Natural killer cell treated with Interleukin-12 subunit alpha and Interleukin-12 subunit beta and Interleukin-15 and Interleukin-18, amount 100 ng/mL, for 72 hours (primary cell): ENCODE data around the gene TOR4A. TPM values are rescaled to one million over a fixed set of nuclear protein-coding genes. Genes with fewer than 3 reads are reported as not detected.

Experiments used
- ATAC-seq, 2 donors: fragments of 150-1000 bp; cut with Tn5 transposase in 1 of 2; sonication (Bioruptor Pico), chemical (Tn5 transposase) in 1 of 2; 2 replicates each; pipeline ENCODE4 v1.10.0; 2021
- DNase-seq: peaks from one replicate; pipeline ENCODE4 v3.0.0; 2022; ENCODE audit warnings: low spot score
- H3K27ac Mint-ChIP-seq, 2 donors: 1 replicate in 1 of 2; 2 replicates in 1 of 2; pipeline ENCODE4 v1.8.0; 2022; ENCODE audit warnings: mixed read lengths in 2 of 2, mild to moderate bottlenecking in 1 of 2, moderate library complexity in 1 of 2
- H3K27me3 Mint-ChIP-seq, 2 donors: 1 replicate in 1 of 2; 2 replicates in 1 of 2; pipeline ENCODE4 v1.8.0; 2022; ENCODE audit warnings: mixed read lengths in 2 of 2
- H3K36me3 Mint-ChIP-seq: one replicate; pipeline ENCODE4 v1.8.0; 2022; ENCODE audit warnings: mixed read lengths
- H3K4me1 Mint-ChIP-seq, 2 donors: 1 replicate in 1 of 2; 2 replicates in 1 of 2; pipeline ENCODE4 v1.8.0; 2022; ENCODE audit warnings: low read depth in 2 of 2, mixed read lengths in 2 of 2, mild to moderate bottlenecking in 1 of 2
- H3K4me3 Mint-ChIP-seq: one replicate; pipeline ENCODE4 v1.8.0; 2022; ENCODE audit warnings: mixed read lengths
- H3K9me3 Mint-ChIP-seq: 2 replicates; pipeline ENCODE4 v1.8.0; 2022; ENCODE audit warnings: mixed read lengths
- total RNA-seq, 2 donors: library from RNA; stranded (reverse); gene quantifications; one replicate each; pipeline ENCODE4 v1.2.3, GENCODE V29; 2022

TOR4A gene
- 10 to 100 TPM; 31.1 to 38.4 TPM for total RNA-seq

DNA sequence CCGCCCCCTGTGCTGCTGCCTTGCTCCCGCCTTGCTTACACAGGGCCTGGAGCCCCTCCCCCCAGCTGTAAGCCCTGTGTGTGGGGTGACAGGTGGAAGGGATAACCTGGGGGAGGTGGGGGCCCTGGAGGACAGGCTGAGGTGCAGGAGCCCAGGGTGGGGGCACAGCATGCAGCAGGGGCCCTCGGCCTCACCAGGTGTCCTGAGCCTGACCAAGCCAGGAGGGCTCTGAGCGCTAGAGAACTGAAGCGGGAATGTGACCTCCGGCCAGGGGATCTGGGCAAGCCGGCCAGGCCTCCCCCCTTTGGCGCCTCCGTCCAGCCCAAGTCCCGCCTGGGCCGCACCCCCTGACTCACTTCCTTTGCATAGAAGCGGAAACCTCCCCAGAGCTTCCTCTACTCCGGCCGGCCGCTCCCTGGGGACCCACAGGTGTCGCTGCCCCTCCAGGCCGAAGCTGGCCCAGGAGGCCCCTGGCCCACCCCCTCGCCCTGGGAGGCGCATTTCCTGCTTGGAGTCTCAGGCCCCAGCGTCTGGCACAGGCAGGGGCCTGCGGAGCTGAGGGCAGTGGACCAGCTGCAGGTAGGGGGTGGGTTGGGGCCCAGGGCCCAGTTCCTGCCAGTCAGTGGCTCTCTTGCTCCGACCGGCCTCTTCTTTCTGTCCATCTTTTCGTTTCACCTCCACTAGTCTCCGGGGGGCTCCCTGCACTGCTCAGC, at the start of gene TOR4A:
Gene TOR4A, plus strand, starts transcription at position 398 of the 713 bp plus-strand sequence. CDS start 964 bp downstream, outside the sequence.
- peak within 1 kb of the TSS; percentile 84 to 92 for H3K27ac Mint-ChIP-seq
- H3K4me3 Mint-ChIP-seq = peak within 1 kb of the TSS; percentile 91
- DNase-seq = peak; percentile 85
- peaks cover 2% of the 10 kb centered on the region for H3K36me3 Mint-ChIP-seq
- H3K27me3 Mint-ChIP-seq = no peaks in the 10 kb centered on the region
- peak; percentile 87 to 88 for ATAC-seq
- H3K4me1 Mint-ChIP-seq = peaks cover 14 to 19% of the 10 kb centered on the region in 2 donors
- H3K9me3 Mint-ChIP-seq = no peaks in the 10 kb centered on the region

DNA sequence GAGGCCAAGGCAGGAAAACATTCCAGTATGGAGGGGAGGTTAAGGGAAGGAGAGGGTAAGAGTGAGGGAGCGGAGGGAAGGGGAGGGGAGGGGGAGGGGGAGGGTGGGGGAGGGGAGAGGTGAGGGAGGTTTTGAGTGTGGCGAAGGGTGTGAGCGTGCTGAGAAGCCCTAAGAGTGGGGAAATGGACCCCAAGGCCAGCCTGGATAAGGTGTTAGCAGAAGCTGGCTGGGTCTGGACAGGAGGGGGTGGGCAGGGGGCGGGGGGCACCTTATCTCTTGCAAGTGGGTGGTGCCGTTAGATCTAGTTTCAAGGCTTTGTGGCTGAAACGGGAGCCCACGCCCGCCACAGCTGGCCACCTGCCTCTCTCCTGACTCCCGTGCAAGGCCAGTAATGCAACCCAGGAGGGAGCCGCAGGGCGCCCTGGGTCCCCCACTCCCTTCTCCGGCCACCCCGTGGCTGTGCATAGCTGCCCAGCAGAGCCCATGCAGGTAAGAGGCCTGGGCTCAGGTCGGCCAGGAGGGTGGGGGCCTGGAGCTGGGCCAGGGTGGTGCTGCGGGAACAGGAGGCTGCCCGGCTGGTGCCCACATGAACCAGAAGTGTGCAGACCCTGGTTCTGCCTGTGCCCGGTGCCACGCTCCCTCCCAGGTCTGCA, 49.5 kb upstream of the TOR4A start:
- no peak for DNase-seq
- no peak for ATAC-seq
- Mint-ChIP-seq H3K36me3 (no peaks in the 10 kb centered on the region), H3K27me3 (peaks cover 3 to 7% of the 10 kb centered on the region in 2 donors), H3K9me3 (no peaks in the 10 kb centered on the region), H3K27ac (no peak overlapping the region), H3K4me3 (no peak overlapping the region), H3K4me1 (peaks cover 4 to 5% of the 10 kb centered on the region in 2 donors)

DNA sequence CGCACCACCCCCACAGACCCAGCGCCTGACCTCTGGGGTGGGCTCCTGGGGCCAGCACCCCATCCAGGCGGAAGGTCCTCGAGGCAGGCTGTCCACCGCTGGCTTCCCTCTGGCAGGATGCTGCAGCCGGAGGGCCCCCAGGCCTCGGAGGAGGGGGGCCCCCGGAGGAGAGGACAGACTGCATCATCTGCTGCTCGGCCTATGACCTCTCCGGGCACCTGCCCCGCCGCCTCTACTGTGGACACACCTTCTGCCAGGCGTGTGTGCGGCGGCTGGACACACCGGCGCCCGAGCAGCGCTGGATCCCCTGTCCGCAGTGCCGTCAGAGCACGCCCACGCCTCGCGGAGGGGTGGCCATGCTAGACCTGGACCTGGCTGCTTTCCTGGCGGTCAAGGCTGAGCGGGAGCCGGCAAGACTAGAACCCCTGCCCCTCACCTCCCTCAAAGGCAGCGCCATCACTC, 49.0 kb upstream of the TOR4A start:
- no peak overlapping the region for H3K4me3 Mint-ChIP-seq
- DNase-seq = no peak
- peaks cover 3 to 5% of the 10 kb centered on the region in 2 donors for H3K4me1 Mint-ChIP-seq
- H3K9me3 Mint-ChIP-seq = no peaks in the 10 kb centered on the region
- H3K36me3 Mint-ChIP-seq = no peaks in the 10 kb centered on the region
- peaks cover 3 to 7% of the 10 kb centered on the region in 2 donors for H3K27me3 Mint-ChIP-seq
- no peak overlapping the region for H3K27ac Mint-ChIP-seq
- ATAC-seq = no peak

DNA sequence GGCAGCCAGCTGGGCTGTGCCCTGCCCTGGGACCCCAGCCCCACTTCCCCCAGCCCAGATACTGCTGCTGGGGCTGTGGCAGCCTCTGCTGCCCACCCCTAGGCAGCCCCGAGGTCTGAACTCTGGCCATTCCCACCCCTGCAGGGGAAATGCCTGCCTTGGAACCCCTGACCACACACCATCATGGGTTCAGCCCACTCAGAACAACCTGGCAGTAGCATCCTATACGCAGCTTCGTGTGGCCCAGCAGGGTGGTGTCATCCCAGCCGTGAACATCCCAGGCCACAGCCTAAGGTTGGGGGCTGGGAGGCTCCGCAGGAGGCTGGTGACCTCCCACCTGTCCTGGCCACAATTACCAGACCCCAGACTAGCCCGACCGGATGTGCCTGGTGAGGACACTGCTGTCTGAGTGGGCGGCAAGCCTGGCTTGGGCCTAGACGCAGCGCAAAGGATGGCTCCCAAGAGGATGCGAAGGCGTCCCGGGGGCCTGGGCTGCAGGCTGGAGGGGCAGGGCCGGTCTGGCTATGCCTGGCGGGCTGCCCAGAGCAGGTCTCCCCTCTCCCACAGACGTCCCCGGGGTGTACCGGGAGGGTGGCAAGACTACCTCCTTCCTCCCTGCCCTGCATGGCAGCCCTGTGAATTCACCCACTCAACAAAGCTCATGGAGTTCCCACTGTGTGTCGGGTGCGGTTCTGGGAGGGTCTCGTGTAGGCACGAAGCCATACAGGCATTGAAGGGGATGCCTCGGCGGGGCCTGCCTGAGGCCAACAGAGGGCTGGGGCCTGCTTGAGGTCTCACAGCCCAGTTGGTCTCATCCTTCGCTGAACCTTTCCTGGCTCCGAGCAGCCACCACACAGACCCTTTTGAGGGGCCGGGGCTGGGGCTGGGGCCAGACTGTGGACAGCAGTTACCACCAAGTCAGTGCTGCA, 48.3 kb upstream of the TOR4A start:
- H3K4me3 Mint-ChIP-seq = no peak overlapping the region
- peaks cover 3 to 5% of the 10 kb centered on the region in 2 donors for H3K4me1 Mint-ChIP-seq
- no peaks in the 10 kb centered on the region for H3K9me3 Mint-ChIP-seq
- ATAC-seq (no peak), DNase-seq (no peak)
- no peak overlapping the region for H3K27ac Mint-ChIP-seq
- H3K36me3 Mint-ChIP-seq = no peaks in the 10 kb centered on the region
- H3K27me3 Mint-ChIP-seq = peaks cover 3 to 7% of the 10 kb centered on the region in 2 donors

DNA sequence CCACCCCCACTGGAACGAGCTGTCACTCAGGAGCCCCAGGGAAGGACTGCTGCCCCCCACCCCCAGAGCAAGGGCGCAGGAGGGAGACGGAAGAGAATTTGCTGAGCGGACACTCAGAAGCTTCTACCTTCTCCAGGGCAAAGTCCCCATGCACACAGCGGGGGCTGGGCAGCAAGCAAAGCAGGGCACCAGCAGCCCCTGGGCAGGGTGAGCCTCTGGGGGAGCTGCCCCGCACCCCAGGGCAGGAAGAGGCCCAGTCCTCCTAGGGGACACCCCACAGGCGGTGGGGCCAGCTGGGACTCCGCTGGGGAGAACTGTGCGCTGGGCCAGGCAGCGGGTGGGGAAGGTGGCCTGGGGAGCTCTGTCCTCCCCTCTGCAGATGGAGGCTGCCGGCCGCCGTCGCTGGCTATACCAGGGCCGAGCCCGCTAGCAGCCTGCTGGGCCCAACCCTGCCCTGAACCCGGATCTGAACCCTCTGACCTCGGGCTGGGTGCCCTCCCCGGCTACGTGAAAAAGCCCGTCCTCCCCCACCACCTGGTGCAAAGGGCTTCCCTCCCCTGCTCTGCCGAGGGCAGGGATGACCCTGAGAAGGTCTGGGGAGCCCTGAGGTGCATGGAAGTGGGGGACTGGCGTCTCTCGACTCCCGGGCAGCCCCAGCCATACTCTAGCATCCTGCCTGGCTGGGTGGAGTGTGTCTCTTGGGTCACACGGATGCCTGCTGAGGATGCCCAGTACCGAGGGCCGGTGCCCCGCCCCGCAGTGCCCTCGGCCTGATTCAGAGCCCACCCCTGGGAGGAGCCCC, 47.4 kb upstream of the TOR4A start:
- Mint-ChIP-seq H3K36me3 (no peaks in the 10 kb centered on the region), H3K4me3 (no peak overlapping the region), H3K27me3 (peaks cover 6 to 7% of the 10 kb centered on the region in 2 donors), H3K9me3 (no peaks in the 10 kb centered on the region), H3K27ac (no peak overlapping the region), H3K4me1 (peaks cover 3 to 5% of the 10 kb centered on the region in 2 donors)
- ATAC-seq (no peak), DNase-seq (no peak)

DNA sequence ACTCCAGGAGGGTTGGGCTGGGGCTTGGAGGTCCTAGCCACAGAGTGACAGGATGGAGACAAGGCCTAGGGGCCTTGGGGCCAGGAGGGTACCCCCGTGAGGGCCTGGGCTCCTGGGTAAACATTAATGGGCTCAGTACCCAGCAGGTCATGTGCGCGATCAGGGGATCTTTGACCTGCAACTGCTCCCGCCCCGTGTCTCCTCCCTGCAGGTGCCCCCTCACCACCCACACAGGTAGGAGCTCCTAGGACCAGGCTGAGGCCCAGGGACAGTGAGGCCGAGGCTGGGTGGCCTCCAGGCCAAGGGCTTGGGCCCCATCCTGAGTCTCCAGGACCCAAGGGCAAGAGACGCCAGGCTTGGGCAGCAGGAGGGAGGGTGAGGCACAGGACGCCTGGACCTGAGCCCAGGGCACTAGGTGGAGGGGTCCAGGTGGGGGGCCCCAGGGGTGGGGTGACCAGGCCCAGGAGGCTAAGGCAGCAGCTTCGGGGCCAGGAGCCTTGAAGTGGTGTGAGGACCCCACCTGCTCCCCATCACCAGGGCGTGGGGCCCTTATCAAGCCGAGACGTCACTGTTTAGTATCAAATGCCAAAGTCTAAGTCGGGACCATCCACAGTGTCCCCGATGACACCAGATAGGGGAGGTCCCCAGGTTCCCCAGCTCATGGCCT, 46.7 kb upstream of the TOR4A start, which contains the start of gene SLC34A3:
Gene SLC34A3, plus strand, starts transcription at position 197 of the 667 bp plus-strand sequence. CDS start 802 bp downstream, outside the sequence.
- ATAC-seq = no peak
- Mint-ChIP-seq H3K9me3 (no peaks in the 10 kb centered on the region), H3K4me3 (no peak within 1 kb of the TSS), H3K36me3 (no peaks in the 10 kb centered on the region), H3K4me1 (peaks cover 3 to 5% of the 10 kb centered on the region in 2 donors), H3K27ac (no peak within 1 kb of the TSS), H3K27me3 (peaks cover 7 to 9% of the 10 kb centered on the region in 2 donors)
- no peak for DNase-seq

DNA sequence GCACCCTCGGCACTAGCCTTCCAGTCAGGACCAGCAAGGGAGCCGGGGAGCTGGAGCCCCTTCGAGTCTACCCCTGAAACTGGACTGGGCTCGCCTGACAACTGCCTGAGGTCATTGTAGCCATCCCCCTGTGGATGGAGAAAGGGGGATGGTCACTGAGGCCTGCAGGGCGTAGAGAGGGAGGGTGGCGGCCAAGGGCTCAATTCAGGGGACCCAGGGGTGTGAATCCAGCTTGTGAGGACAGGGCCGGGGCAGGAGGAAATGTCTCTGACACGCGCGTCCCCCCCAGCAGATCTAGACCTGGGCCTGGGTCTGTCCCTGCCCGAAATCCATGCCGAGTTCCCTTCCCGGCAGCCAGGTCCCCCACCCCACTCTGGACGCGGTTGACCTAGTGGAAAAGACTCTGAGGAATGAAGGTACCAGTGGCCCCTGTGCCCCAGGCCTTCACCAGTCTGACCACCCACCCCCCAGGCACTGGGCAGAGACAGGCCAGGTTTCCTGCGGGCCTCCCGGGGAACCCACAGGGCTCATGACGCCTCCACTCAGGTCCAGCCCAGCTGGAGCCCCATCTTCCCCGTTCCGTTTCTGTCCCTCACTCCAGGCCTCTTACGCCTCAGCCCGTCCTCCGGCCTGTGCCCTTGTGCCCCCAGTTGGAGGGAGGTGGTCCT, 46.0 kb upstream of the TOR4A start:
- no peaks in the 10 kb centered on the region for H3K36me3 Mint-ChIP-seq
- H3K27ac Mint-ChIP-seq = no peak overlapping the region
- no peak for ATAC-seq
- no peak for DNase-seq
- peaks cover 3 to 5% of the 10 kb centered on the region in 2 donors for H3K4me1 Mint-ChIP-seq
- H3K4me3 Mint-ChIP-seq = no peak overlapping the region
- peaks cover 7 to 9% of the 10 kb centered on the region in 2 donors for H3K27me3 Mint-ChIP-seq
- H3K9me3 Mint-ChIP-seq = no peaks in the 10 kb centered on the region

DNA sequence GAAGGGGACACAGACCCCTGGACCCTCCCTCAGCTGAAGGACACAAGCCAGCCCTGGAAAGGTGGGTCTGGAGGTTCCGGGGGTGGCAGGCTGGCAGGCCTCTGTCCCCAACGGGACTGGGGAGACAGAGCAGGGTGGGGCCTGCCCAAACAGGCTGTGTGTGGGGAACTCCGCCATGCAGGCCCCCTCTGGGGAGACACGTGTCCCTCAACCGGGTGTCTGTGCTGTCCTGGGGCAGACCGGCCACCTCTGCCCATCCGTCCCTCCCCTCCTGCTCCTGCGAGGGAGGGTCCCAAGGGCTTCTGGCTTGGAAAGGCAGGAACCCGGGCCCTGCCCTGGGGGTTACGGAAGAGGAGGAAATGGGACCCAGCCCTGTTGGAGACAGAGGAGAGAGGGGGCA, 45.4 kb upstream of the TOR4A start:
- H3K27me3 Mint-ChIP-seq = peaks cover 7 to 9% of the 10 kb centered on the region in 2 donors
- no peaks in the 10 kb centered on the region for H3K9me3 Mint-ChIP-seq
- no peak overlapping the region for H3K4me3 Mint-ChIP-seq
- peaks cover 3 to 5% of the 10 kb centered on the region in 2 donors for H3K4me1 Mint-ChIP-seq
- H3K27ac Mint-ChIP-seq = no peak overlapping the region
- no peaks in the 10 kb centered on the region for H3K36me3 Mint-ChIP-seq
- no peak for DNase-seq
- no peak for ATAC-seq

DNA sequence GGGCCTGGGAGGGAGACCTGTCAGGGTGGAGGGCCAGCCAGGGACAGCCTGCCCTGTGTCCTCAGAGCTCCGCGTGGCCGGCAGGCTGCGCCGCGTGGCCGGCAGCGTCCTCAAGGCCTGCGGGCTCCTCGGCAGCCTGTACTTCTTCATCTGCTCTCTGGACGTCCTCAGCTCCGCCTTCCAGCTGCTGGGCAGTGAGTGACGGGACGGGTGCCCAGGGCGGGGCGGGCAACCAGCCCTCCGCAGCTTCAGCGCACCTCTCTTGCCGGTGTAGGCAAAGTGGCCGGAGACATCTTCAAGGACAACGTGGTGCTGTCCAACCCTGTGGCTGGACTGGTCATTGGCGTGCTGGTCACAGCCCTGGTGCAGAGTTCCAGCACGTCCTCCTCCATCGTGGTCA, 45.0 kb upstream of the TOR4A start:
- DNase-seq = no peak
- Mint-ChIP-seq H3K4me3 (no peak overlapping the region), H3K9me3 (no peaks in the 10 kb centered on the region), H3K27ac (no peak overlapping the region), H3K36me3 (no peaks in the 10 kb centered on the region), H3K4me1 (peaks cover 2 to 3% of the 10 kb centered on the region in 2 donors), H3K27me3 (peaks cover 4 to 9% of the 10 kb centered on the region in 2 donors)
- no peak for ATAC-seq

DNA sequence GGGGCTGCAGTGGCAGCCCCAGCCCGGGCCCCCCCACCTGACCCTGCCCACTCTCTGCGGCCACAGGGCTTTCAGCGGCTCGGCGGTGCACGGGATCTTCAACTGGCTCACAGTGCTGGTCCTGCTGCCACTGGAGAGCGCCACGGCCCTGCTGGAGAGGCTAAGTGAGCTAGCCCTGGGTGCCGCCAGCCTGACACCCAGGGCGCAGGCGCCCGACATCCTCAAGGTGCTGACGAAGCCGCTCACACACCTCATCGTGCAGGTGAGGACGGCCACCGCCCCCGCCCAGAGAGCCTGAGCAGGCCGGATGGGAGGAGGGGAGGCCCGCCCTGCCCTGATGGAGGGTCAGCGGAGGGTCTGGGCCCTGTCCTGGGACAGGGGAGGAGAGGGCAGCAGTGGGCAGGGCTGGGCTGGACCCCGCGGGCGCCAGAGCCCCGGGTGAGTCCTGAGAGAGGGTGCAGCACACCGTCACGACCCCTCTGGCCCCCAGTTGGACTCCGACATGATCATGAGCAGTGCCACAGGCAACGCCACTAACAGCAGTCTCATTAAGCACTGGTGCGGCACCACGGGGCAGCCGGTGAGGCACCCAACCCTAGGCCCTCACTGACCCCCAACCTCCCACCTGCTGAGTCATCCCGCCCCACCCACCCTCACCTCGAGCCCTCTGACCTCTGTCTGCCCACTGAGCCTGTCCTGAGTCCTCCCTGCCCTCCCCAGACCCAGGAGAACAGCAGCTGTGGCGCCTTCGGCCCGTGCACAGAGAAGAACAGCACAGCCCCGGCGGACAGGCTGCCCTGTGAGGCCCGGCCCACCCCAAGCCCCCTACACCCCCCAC, 44.2 kb upstream of the TOR4A start:
- no peak overlapping the region for H3K27ac Mint-ChIP-seq
- H3K36me3 Mint-ChIP-seq = no peaks in the 10 kb centered on the region
- no peaks in the 10 kb centered on the region for H3K9me3 Mint-ChIP-seq
- ATAC-seq = no peak
- DNase-seq = no peak
- H3K4me3 Mint-ChIP-seq = no peak overlapping the region
- peaks cover 0 to 6% of the 10 kb centered on the region in 2 donors for H3K27me3 Mint-ChIP-seq
- peaks cover 0 to 3% of the 10 kb centered on the region in 2 donors for H3K4me1 Mint-ChIP-seq

DNA sequence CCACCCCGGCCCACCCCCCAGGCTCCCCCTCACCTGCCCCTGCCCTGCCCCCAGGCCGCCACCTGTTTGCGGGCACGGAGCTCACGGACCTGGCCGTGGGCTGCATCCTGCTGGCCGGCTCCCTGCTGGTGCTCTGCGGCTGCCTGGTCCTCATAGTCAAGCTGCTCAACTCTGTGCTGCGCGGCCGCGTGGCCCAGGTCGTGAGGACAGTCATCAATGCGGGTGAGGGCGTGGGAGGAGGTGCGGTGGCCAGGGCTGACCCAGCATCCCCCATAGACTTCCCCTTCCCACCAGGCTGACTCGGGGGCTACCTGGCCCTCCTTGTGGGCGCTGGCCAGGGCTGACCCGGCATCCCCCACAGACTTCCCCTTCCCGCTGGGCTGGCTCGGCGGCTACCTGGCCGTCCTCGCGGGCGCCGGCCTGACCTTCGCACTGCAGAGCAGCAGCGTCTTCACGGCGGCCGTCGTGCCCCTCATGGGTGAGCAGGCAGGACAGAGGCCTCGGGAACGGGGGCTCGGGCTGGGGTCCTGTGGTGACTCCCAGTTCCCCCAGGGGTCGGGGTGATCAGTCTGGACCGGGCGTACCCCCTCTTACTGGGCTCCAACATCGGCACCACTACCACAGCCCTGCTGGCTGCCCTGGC, 43.4 kb upstream of the TOR4A start:
- no peaks in the 10 kb centered on the region for H3K9me3 Mint-ChIP-seq
- DNase-seq (no peak), ATAC-seq (no peak)
- H3K4me1 Mint-ChIP-seq = peaks cover 5 to 6% of the 10 kb centered on the region in 2 donors
- no peaks in the 10 kb centered on the region for H3K36me3 Mint-ChIP-seq
- no peak overlapping the region for H3K4me3 Mint-ChIP-seq
- H3K27me3 Mint-ChIP-seq = peaks cover 0 to 6% of the 10 kb centered on the region in 2 donors
- H3K27ac Mint-ChIP-seq = no peak overlapping the region
